Loucy (cell line): ENCODE results near the gene CLK3.

ENCODE experiments used
- H2AFZ ChIP-seq: fragments of 200-600 bp; sonication (generic); 2 replicates; pipeline ENCODE4 v1.6.0; 2016; ENCODE audit warnings: antibody characterized with exemption, mild to moderate bottlenecking, low read length, moderate library complexity
- H3F3A ChIP-seq: fragments of 200-600 bp; 2 replicates; pipeline ENCODE4 v1.6.0; 2016; ENCODE audit warnings: antibody characterized with exemption, low read depth, mild to moderate bottlenecking
- H3K27me3 ChIP-seq: fragments of 200-600 bp; sonication (generic); 2 replicates; pipeline ENCODE4 v1.6.1; 2014; ENCODE audit warnings: low read length, mild to moderate bottlenecking; ENCODE audit not compliant: insufficient read depth, poor library complexity, severe bottlenecking
- H3K36me3 ChIP-seq: fragments of 200-600 bp; sonication (generic); 2 replicates; pipeline ENCODE4 v1.6.1; 2016; ENCODE audit warnings: low read length; ENCODE audit not compliant: insufficient read depth
- H3K4me1 ChIP-seq: fragments of 200-600 bp; sonication (generic); 2 replicates; pipeline ENCODE4 v1.5.1; 2014; ENCODE audit warnings: low read length, mild to moderate bottlenecking; ENCODE audit not compliant: insufficient read depth, poor library complexity, severe bottlenecking
- H3K4me2 ChIP-seq: fragments of 200-600 bp; sonication (generic); 2 replicates; pipeline ENCODE4 v1.6.0; 2014; ENCODE audit warnings: antibody characterized with exemption, low read length, low read depth, mild to moderate bottlenecking; ENCODE audit not compliant: poor library complexity, severe bottlenecking
- H3K4me3 ChIP-seq: fragments of 200-600 bp; sonication (generic); 2 replicates; pipeline ENCODE4 v1.5.1; 2014; ENCODE audit warnings: low read length, mild to moderate bottlenecking, mixed read lengths; ENCODE audit not compliant: poor library complexity, severe bottlenecking
- H3K79me2 ChIP-seq: fragments of 200-600 bp; sonication (generic); 2 replicates; pipeline ENCODE4 v1.6.1; 2014; ENCODE audit warnings: low read length; ENCODE audit not compliant: insufficient read depth
- H3K9ac ChIP-seq: fragments of 200-600 bp; sonication (generic); 2 replicates; pipeline ENCODE4 v1.6.0; 2014; ENCODE audit warnings: mild to moderate bottlenecking, low read depth, low read length, moderate library complexity; ENCODE audit not compliant: poor library complexity, severe bottlenecking
- H3K9me2 ChIP-seq: fragments of 200-600 bp; sonication (generic); replicated peaks from 2 replicates; pipeline ENCODE4 v1.6.1; 2016; ENCODE audit warnings: low read depth, low read length, mixed read lengths
- H3K9me3 ChIP-seq: fragments of 200-600 bp; sonication (generic); 2 replicates; pipeline ENCODE4 v1.6.1; 2014; ENCODE audit warnings: mild to moderate bottlenecking, antibody characterized with exemption, low read length, low read depth; ENCODE audit not compliant: insufficient read depth
- H4K20me1 ChIP-seq: fragments of 200-600 bp; sonication (generic); 2 replicates; pipeline ENCODE4 v1.6.0; 2014; ENCODE audit warnings: antibody characterized with exemption, low read length, mild to moderate bottlenecking; ENCODE audit not compliant: insufficient read depth, poor library complexity, severe bottlenecking
- EZH2phosphoT487 ChIP-seq: fragments of 200-600 bp; IDR thresholded peaks from 2 replicates; pipeline ENCODE4 v1.6.1; 2018; ENCODE audit warnings: antibody characterized with exemption, mild to moderate bottlenecking, moderate library complexity, borderline replicate concordance
- TF ChIP-seq, protein P1 (sequence below): fragments of 200-600 bp; sonication (generic); conservative IDR thresholded peaks from 2 replicates; pipeline ENCODE4 v1.5.1; 2014; ENCODE audit warnings: mild to moderate bottlenecking, antibody characterized with exemption, low read length

CLK3 gene

DNA sequence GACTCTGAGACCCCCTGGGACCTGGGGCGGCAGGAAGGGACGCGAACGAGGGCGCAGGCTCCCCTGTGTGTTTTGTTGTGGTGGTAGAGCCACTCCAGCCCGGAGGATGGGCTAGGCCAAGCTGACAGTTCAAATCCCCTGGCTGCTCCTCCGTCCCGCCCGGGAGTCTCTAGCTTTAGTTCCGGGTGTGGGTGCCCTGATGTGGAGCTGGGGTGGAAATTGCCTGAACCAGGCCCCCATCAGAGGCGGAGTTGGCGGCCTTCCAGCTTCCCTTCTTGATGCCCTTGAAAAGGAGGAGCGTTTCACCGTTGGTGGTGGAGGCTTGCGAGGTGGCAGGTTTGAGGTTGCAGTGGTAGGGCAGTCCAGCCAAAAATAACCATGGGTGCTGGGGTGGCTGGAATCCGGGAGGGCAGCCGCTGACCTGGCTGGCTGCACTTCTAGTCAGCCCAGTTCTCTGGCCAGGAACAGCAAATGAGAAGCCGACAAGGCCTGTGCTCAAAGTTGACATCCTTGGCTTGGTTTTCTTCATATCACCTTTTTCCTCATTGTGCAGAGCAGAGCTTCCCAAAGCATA lies 817 bp downstream of the CLK3 start:
- Histone ChIP-seq H3K27me3 (no peaks in the 10 kb centered on the region), H3K4me3 (peak overlapping the region; percentile 85), H3K9ac (peak overlapping the region; percentile 93), H3K4me1 (peaks cover 27% of the 10 kb centered on the region), H4K20me1 (peaks cover 57% of the 10 kb centered on the region), H3K9me2 (no peaks in the 10 kb centered on the region), H3K79me2 (peaks cover 59% of the 10 kb centered on the region), H2AFZ (no peak overlapping the region), H3K36me3 (peaks cover 24% of the 10 kb centered on the region; the same call in 1 of the 2 replicates), H3K9me3 (no peaks in the 10 kb centered on the region), H3K4me2 (peak overlapping the region; percentile 96), H3F3A (no peaks in the 10 kb centered on the region)
- no peak for TF ChIP-seq EZH2phosphoT487
- TF ChIP-seq, protein P1, sequence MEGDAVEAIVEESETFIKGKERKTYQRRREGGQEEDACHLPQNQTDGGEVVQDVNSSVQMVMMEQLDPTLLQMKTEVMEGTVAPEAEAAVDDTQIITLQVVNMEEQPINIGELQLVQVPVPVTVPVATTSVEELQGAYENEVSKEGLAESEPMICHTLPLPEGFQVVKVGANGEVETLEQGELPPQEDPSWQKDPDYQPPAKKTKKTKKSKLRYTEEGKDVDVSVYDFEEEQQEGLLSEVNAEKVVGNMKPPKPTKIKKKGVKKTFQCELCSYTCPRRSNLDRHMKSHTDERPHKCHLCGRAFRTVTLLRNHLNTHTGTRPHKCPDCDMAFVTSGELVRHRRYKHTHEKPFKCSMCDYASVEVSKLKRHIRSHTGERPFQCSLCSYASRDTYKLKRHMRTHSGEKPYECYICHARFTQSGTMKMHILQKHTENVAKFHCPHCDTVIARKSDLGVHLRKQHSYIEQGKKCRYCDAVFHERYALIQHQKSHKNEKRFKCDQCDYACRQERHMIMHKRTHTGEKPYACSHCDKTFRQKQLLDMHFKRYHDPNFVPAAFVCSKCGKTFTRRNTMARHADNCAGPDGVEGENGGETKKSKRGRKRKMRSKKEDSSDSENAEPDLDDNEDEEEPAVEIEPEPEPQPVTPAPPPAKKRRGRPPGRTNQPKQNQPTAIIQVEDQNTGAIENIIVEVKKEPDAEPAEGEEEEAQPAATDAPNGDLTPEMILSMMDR: no peak

DNA sequence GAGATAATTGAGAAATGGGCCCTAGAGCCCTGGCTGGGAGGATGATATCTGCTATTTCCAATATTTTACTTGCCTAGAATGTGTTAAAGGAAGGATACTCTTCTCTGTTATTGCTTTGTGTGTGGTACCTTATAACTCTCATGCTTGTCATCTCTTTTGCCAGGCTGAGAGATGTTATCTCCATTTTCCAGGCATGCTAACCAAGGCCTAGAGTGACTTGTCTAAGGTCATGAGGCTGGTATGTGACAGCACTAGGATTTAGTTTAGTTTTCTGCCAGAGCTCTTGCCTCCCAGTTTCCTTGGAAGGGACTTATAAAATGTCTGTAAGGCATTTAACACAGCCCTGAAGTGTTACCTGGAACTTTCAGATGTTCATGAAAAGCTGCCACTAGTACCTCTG lies 1.4 kb downstream of the CLK3 start:
- no peak overlapping the region for H2AFZ ChIP-seq
- H4K20me1 ChIP-seq: peaks cover 62% of the 10 kb centered on the region
- no peaks in the 10 kb centered on the region for H3F3A ChIP-seq
- no peaks in the 10 kb centered on the region for H3K9me2 ChIP-seq
- no peaks in the 10 kb centered on the region for H3K27me3 ChIP-seq
- peak overlapping the region; percentile 85 for H3K4me3 ChIP-seq
- H3K79me2 ChIP-seq: peaks cover 64% of the 10 kb centered on the region
- TF ChIP-seq, protein P1: no peak
- TF ChIP-seq EZH2phosphoT487: no peak
- H3K9ac ChIP-seq: peak overlapping the region; percentile 93
- H3K36me3 ChIP-seq: peaks cover 29% of the 10 kb centered on the region; the same call in 1 of the 2 replicates
- no peaks in the 10 kb centered on the region for H3K9me3 ChIP-seq
- H3K4me2 ChIP-seq: peak overlapping the region; percentile 96
- peaks cover 27% of the 10 kb centered on the region for H3K4me1 ChIP-seq

DNA sequence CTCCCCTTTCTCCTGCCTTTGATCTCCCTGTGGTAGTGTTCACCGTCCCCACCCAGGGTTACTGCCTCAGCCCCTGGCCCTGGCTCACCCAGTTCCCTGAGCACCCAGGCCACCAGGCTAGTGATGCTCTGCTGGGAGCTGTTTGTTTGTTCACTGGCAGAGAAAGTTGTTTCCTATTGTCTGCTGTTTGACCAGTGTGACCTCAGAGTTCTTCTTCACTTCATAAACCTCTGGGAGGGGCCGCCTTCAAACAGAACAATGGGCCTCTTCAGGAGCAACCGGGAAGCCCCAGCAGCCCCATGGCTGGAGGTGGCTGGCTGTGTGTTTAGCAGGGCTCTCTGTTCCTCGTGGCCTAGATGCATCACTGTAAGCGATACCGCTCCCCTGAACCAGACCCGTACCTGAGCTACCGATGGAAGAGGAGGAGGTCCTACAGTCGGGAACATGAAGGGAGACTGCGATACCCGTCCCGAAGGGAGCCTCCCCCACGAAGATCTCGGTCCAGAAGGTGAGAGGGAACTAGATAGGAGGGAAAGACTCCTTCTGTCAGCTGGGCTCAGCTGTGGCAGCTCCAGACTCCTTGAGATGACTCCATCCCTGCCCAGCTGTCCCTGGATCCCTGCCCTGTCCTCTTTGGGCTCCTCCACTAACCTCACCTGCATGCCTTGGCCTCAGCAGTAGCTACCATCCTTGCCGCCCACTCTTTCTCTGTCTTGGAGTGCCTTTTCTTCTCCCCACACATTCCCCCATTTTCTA lies 3.4 kb downstream of the CLK3 start:
- TF ChIP-seq EZH2phosphoT487: no peak
- TF ChIP-seq, protein P1: no peak
- no peaks in the 10 kb centered on the region for H3F3A ChIP-seq
- no peaks in the 10 kb centered on the region for H3K27me3 ChIP-seq
- H3K4me3 ChIP-seq: peak overlapping the region; percentile 85
- peaks cover 82% of the 10 kb centered on the region for H4K20me1 ChIP-seq
- H3K4me1 ChIP-seq: peaks cover 27% of the 10 kb centered on the region
- peak overlapping the region; percentile 96 for H3K4me2 ChIP-seq
- no peak overlapping the region for H2AFZ ChIP-seq
- no peaks in the 10 kb centered on the region for H3K9me2 ChIP-seq
- no peaks in the 10 kb centered on the region for H3K9me3 ChIP-seq
- peaks cover 85% of the 10 kb centered on the region for H3K79me2 ChIP-seq
- peak overlapping the region; percentile 93 for H3K9ac ChIP-seq
- H3K36me3 ChIP-seq: peaks cover 50% of the 10 kb centered on the region; the same call in 1 of the 2 replicates
